ENCODE data around the gene ACTL8.
"Not testable (repeated sequence)": the region's sequence is repeated elsewhere in the genome, so short reads cannot be mapped to it uniquely, and the experiment has no call there.

DNA sequence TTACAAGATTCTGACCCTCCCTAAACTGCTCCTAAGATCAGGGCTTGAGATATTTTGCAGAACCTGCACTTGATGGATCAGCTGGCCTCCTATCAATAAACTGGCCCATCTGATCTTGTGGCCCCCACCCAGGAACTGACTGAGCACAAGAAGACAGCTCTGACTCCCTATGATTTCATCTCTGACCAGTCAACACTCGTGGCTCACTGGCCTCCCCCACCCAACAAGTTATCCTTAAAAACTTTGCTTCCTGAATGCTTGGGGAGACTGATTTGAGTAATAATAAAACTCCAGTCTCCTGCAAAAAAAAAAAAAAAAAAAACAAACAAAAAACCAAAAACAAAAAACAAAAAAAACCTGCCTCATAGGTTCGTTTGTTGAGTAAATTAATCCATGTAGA is 8.9 kb upstream of the ACTL8 start:
- TF ChIP-seq POLR2A, EP300 (IDR thresholded peaks at IDR 0.05): not testable (repeated sequence)
- TF ChIP-seq, protein P1, sequence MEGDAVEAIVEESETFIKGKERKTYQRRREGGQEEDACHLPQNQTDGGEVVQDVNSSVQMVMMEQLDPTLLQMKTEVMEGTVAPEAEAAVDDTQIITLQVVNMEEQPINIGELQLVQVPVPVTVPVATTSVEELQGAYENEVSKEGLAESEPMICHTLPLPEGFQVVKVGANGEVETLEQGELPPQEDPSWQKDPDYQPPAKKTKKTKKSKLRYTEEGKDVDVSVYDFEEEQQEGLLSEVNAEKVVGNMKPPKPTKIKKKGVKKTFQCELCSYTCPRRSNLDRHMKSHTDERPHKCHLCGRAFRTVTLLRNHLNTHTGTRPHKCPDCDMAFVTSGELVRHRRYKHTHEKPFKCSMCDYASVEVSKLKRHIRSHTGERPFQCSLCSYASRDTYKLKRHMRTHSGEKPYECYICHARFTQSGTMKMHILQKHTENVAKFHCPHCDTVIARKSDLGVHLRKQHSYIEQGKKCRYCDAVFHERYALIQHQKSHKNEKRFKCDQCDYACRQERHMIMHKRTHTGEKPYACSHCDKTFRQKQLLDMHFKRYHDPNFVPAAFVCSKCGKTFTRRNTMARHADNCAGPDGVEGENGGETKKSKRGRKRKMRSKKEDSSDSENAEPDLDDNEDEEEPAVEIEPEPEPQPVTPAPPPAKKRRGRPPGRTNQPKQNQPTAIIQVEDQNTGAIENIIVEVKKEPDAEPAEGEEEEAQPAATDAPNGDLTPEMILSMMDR (IDR thresholded peaks at IDR 0.05): not testable (repeated sequence)

All from tibial nerve (tissue), 4 donors.